Astrocyte (in vitro differentiated cells and primary cell): ENCODE measurements around the gene BST1.

Experiments used
- EZH2 ChIP-seq: IDR thresholded peaks from 2 replicates; pipeline ENCODE4 v1.6.1; 2012; ENCODE audit warnings: mild to moderate bottlenecking, low read length, inconsistent platforms; ENCODE audit not compliant: insufficient read depth
- TF ChIP-seq, protein P1 (sequence below): IDR thresholded peaks from 2 replicates; pipeline ENCODE4 v1.5.1; 2011; ENCODE audit warnings: low read depth, mild to moderate bottlenecking, inconsistent platforms, low read length, moderate library complexity; ENCODE audit not compliant: insufficient read depth

DNA sequence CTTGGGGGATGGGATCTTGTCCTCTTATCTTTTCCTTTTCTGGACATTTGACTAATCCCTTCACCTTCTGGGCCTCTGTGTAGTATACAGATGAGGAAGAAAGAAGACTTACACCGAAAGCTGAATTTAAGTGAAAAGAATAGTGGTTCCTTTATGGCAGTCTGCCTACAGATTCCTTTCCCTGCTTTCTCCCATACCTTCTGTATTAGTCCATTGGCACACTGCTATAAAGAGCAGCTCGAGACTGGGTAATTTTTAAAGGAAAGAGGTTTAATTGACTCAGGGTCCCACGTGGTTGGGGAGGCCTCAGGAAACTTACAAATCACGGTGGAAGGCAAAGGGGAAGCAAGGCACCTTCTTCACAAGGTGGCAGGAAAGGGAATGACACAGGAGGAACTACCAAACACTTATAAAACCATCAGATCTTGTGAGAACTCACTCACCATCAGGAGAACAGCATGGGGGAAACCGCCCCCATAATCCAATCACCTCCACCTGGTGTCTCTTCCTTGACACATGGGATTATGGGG lies 41.2 kb downstream of the BST1 start:
- TF ChIP-seq, protein P1, sequence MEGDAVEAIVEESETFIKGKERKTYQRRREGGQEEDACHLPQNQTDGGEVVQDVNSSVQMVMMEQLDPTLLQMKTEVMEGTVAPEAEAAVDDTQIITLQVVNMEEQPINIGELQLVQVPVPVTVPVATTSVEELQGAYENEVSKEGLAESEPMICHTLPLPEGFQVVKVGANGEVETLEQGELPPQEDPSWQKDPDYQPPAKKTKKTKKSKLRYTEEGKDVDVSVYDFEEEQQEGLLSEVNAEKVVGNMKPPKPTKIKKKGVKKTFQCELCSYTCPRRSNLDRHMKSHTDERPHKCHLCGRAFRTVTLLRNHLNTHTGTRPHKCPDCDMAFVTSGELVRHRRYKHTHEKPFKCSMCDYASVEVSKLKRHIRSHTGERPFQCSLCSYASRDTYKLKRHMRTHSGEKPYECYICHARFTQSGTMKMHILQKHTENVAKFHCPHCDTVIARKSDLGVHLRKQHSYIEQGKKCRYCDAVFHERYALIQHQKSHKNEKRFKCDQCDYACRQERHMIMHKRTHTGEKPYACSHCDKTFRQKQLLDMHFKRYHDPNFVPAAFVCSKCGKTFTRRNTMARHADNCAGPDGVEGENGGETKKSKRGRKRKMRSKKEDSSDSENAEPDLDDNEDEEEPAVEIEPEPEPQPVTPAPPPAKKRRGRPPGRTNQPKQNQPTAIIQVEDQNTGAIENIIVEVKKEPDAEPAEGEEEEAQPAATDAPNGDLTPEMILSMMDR = no peak
- TF ChIP-seq EZH2 = no peak
